ENCODE measurements around the gene KIAA1958.

The KIAA1958 gene

DNA sequence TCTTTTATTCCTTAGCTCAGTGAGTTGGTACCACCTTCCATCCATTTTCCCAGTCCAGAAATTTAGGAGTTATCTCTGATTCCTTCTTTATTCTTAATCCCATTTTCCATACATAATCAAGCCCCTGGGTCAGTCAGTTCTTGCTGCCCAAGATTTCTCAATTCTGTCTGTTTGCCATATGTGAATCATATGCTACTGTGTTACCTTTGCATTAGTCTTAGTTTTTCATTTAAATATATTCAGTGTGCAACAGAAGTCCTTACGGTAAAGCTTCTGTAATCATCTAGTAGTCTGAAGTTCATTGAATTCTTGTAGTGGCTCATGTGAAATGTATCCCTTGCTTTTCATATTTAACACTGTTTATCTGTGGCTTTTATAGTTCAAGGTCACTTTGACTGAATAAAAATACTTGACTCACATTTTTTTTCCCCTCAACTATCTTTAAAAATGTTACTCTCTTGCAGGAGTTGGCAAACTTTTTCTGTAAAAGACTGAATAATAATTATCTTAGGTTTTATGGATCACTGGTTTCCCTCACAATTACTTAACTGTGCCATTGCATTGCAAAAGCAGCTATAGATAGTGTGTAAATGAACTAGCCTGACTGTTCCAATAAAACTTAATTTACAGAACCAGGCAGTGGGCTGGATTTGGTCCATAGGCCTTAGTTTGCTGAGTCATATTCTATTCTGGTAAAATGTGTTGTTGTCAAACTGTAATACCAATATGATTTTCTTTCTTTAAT lies 6.9 kb downstream of the KIAA1958 start:
- H3K9me3 ChIP-seq (ENCODE audit: control insufficient read depth, low read depth, low read length) = peaks cover 12% of the 10 kb centered on the region
- H3K4me3 ChIP-seq (ENCODE audit: low read length) = no peak overlapping the region
- H3K4me1 ChIP-seq (ENCODE audit: control insufficient read depth, low read depth, low read length) = peaks cover 37% of the 10 kb centered on the region
- peaks cover 16% of the 10 kb centered on the region for H3K36me3 ChIP-seq (ENCODE audit: control insufficient read depth, low read depth, low read length)
- H3K9ac ChIP-seq (ENCODE audit: low read length) = no peak overlapping the region
- H3K27me3 ChIP-seq (ENCODE audit: control insufficient read depth, insufficient read depth, low read length) = no peaks in the 10 kb centered on the region
- H3K27ac ChIP-seq (ENCODE audit: low read length) = no peak overlapping the region

- no peak overlapping the region for H3K4me3 ChIP-seq (ENCODE audit: low read length)
- H3K36me3 ChIP-seq (ENCODE audit: control insufficient read depth, low read depth, low read length) = peaks cover 16% of the 10 kb centered on the region
- H3K9ac ChIP-seq (ENCODE audit: low read length) = no peak overlapping the region
- no peaks in the 10 kb centered on the region for H3K27me3 ChIP-seq (ENCODE audit: control insufficient read depth, insufficient read depth, low read length)
- H3K27ac ChIP-seq (ENCODE audit: low read length) = no peak overlapping the region
- H3K9me3 ChIP-seq (ENCODE audit: control insufficient read depth, low read depth, low read length) = peaks cover 12% of the 10 kb centered on the region
- H3K4me1 ChIP-seq (ENCODE audit: control insufficient read depth, low read depth, low read length) = peaks cover 31% of the 10 kb centered on the region
Measured at GRCh38 chr9:112494153-112494552, 7.5 kb downstream of the KIAA1958 start.

DNA sequence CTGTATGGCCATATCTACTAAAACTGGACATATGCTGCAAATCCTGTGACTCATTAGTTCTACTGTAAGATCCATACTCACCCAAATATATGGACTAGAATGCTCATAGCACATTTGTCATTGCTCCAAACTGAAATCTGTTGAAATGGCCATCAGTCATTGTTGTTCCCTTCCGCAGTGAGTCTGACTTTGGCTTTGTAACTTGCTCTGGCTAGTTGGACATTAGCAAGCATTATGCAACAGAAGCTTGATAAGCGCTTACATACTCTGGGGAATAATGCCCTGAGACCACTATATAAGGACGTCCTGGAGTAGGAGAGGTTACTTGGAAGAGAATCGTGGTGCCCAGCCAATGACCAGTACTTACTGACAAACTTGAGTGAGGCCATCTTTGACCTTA lies 9.0 kb downstream of the KIAA1958 start:
- Histone ChIP-seq H3K4me1 (ENCODE audit: control insufficient read depth, low read depth, low read length) (peaks cover 16% of the 10 kb centered on the region), H3K4me3 (ENCODE audit: low read length) (no peak overlapping the region), H3K27ac (ENCODE audit: low read length) (no peak overlapping the region), H3K9ac (ENCODE audit: low read length) (no peak overlapping the region), H3K27me3 (ENCODE audit: control insufficient read depth, insufficient read depth, low read length) (no peaks in the 10 kb centered on the region), H3K9me3 (ENCODE audit: control insufficient read depth, low read depth, low read length) (peaks cover 12% of the 10 kb centered on the region), H3K36me3 (ENCODE audit: control insufficient read depth, low read depth, low read length) (peaks cover 16% of the 10 kb centered on the region)

GRCh38 chr9:112496074-112496722 lies 9.6 kb downstream of the KIAA1958 start:
- Histone ChIP-seq H3K9me3 (ENCODE audit: control insufficient read depth, low read depth, low read length) (peaks cover 12% of the 10 kb centered on the region), H3K36me3 (ENCODE audit: control insufficient read depth, low read depth, low read length) (peaks cover 16% of the 10 kb centered on the region), H3K4me1 (ENCODE audit: control insufficient read depth, low read depth, low read length) (peaks cover 13% of the 10 kb centered on the region), H3K27me3 (ENCODE audit: control insufficient read depth, insufficient read depth, low read length) (no peaks in the 10 kb centered on the region), H3K27ac (ENCODE audit: low read length) (no peak overlapping the region), H3K4me3 (ENCODE audit: low read length) (no peak overlapping the region), H3K9ac (ENCODE audit: low read length) (peak overlapping the region; percentile 7)

DNA sequence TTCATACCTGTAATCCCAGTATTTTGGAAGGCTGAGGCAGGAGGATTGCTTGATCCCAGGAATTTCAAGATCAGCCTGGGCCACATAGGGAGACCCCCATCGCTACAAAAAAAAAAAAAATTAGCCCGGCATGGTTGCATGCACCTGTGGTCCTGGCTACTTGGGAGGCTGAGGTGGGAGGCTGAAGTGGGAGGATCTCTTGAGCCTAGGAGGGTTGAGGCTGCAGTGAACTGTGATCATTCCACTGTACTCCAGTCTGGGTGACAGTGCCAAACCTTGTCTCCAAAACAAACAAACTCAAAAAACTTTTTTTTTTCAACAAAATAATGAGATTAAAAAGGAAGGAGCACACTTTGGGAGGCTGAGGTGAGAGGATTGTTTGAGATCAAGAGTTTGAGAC lies 14.2 kb downstream of the KIAA1958 start:
- H3K36me3 ChIP-seq (ENCODE audit: control insufficient read depth, low read depth, low read length) = no peaks in the 10 kb centered on the region
- H3K27ac ChIP-seq (ENCODE audit: low read length) = no peak overlapping the region
- no peaks in the 10 kb centered on the region for H3K9me3 ChIP-seq (ENCODE audit: control insufficient read depth, low read depth, low read length)
- H3K4me3 ChIP-seq (ENCODE audit: low read length) = no peak overlapping the region
- H3K27me3 ChIP-seq (ENCODE audit: control insufficient read depth, insufficient read depth, low read length) = no peaks in the 10 kb centered on the region
- H3K4me1 ChIP-seq (ENCODE audit: control insufficient read depth, low read depth, low read length) = peaks cover 11% of the 10 kb centered on the region
- H3K9ac ChIP-seq (ENCODE audit: low read length) = no peak overlapping the region

DNA sequence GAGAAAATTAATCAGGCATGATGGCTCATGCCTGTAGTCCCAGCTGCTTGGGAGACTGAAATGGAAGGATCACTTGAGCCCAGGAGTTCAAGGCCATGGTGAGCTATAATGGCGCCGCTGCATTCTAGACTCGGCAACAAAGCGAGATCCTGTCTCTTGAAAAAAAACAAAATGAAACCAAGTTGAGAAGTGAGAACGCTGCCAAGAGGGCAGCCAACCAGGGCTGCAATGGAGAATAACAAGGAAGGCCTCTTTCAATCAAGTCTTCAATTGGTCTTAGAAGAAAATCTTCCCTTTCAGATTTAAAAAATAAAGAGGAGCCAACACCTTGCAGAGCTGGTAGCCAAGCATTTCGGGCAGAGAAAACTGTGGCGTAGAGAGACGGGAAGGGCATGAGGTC lies 14.7 kb downstream of the KIAA1958 start:
- Histone ChIP-seq H3K9ac (ENCODE audit: low read length) (no peak overlapping the region), H3K36me3 (ENCODE audit: control insufficient read depth, low read depth, low read length) (no peaks in the 10 kb centered on the region), H3K4me3 (ENCODE audit: low read length) (no peak overlapping the region), H3K27me3 (ENCODE audit: control insufficient read depth, insufficient read depth, low read length) (no peaks in the 10 kb centered on the region), H3K27ac (ENCODE audit: low read length) (no peak overlapping the region), H3K4me1 (ENCODE audit: control insufficient read depth, low read depth, low read length) (peaks cover 9% of the 10 kb centered on the region), H3K9me3 (ENCODE audit: control insufficient read depth, low read depth, low read length) (no peaks in the 10 kb centered on the region)

- no peaks in the 10 kb centered on the region for H3K27me3 ChIP-seq (ENCODE audit: control insufficient read depth, insufficient read depth, low read length)
- peaks cover 5% of the 10 kb centered on the region for H3K4me1 ChIP-seq (ENCODE audit: control insufficient read depth, low read depth, low read length)
- no peak overlapping the region for H3K4me3 ChIP-seq (ENCODE audit: low read length)
- no peak overlapping the region for H3K9ac ChIP-seq (ENCODE audit: low read length)
- H3K9me3 ChIP-seq (ENCODE audit: control insufficient read depth, low read depth, low read length) = no peaks in the 10 kb centered on the region
- no peaks in the 10 kb centered on the region for H3K36me3 ChIP-seq (ENCODE audit: control insufficient read depth, low read depth, low read length)
- no peak overlapping the region for H3K27ac ChIP-seq (ENCODE audit: low read length)
Measured at GRCh38 chr9:112502175-112502946, 15.7 kb downstream of the KIAA1958 start.

DNA sequence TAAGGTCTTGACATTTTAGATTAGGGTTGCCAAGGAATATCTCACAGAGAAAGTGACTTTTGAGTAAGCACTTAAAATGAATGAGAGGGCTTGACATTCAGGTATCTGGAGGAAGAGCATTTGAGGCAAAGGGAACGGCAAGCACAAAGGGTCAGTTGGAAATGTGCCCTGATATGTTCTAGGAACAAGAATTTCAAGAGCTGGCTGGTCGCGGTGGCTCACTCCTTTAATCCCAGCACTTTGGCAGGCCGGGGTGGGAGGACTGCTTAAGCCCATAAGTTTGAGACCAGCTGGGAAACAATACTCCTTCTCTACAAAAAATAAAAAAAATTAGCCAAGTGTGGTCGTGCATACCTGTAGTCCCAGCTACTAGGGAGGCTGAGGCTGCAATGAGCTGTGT lies 16.5 kb downstream of the KIAA1958 start:
- H3K4me1 ChIP-seq (ENCODE audit: control insufficient read depth, low read depth, low read length) = peaks cover 5% of the 10 kb centered on the region
- H3K27me3 ChIP-seq (ENCODE audit: control insufficient read depth, insufficient read depth, low read length) = no peaks in the 10 kb centered on the region
- H3K9ac ChIP-seq (ENCODE audit: low read length) = no peak overlapping the region
- H3K9me3 ChIP-seq (ENCODE audit: control insufficient read depth, low read depth, low read length) = no peaks in the 10 kb centered on the region
- no peak overlapping the region for H3K27ac ChIP-seq (ENCODE audit: low read length)
- no peaks in the 10 kb centered on the region for H3K36me3 ChIP-seq (ENCODE audit: control insufficient read depth, low read depth, low read length)
- no peak overlapping the region for H3K4me3 ChIP-seq (ENCODE audit: low read length)

DNA sequence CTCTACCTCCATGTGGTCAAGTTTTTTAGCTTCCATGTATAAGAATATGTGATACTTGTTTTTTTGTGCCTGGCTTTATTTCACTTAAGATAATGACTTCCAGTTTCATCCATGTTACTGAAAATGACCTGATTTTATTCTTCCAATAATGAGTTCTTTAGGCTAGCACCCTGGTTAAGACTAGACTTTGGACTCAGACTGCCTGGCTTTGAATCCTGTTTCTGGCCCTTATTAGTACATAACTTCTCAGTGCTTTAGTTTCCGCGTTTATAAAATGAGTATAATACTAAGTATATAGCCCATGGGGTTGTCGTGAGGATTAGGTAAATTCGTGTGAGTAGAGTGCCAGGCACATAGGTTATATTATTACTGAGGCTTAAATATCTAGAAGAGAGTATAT lies 18.5 kb downstream of the KIAA1958 start:
- Histone ChIP-seq H3K27me3 (ENCODE audit: control insufficient read depth, insufficient read depth, low read length) (no peaks in the 10 kb centered on the region), H3K9me3 (ENCODE audit: control insufficient read depth, low read depth, low read length) (no peaks in the 10 kb centered on the region), H3K27ac (ENCODE audit: low read length) (no peak overlapping the region), H3K9ac (ENCODE audit: low read length) (no peak overlapping the region), H3K4me3 (ENCODE audit: low read length) (no peak overlapping the region), H3K4me1 (ENCODE audit: control insufficient read depth, low read depth, low read length) (peaks cover 13% of the 10 kb centered on the region), H3K36me3 (ENCODE audit: control insufficient read depth, low read depth, low read length) (no peaks in the 10 kb centered on the region)

DNA sequence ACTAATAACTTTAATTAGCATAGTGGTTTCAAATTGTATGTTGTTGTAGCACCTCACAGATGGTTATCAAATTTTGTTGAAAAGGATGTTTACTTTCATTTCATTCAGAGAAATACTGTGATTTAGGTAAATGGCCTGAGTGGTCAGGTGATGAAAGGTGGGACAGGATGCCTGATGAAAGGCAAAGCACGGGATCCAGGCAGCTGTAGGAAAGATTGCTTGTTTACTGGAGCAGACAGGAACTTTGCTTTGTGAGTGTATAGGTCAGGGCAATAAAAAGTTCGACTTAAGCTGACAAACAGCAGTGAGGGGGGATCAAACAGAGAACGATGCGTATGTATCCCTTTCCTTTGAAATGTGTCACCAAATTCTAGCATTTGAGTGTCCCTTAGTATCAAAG lies 19.0 kb downstream of the KIAA1958 start:
- no peaks in the 10 kb centered on the region for H3K27me3 ChIP-seq (ENCODE audit: control insufficient read depth, insufficient read depth, low read length)
- no peak overlapping the region for H3K4me3 ChIP-seq (ENCODE audit: low read length)
- no peaks in the 10 kb centered on the region for H3K9me3 ChIP-seq (ENCODE audit: control insufficient read depth, low read depth, low read length)
- H3K9ac ChIP-seq (ENCODE audit: low read length) = no peak overlapping the region
- no peaks in the 10 kb centered on the region for H3K36me3 ChIP-seq (ENCODE audit: control insufficient read depth, low read depth, low read length)
- H3K4me1 ChIP-seq (ENCODE audit: control insufficient read depth, low read depth, low read length) = peaks cover 16% of the 10 kb centered on the region
- no peak overlapping the region for H3K27ac ChIP-seq (ENCODE audit: low read length)

DNA sequence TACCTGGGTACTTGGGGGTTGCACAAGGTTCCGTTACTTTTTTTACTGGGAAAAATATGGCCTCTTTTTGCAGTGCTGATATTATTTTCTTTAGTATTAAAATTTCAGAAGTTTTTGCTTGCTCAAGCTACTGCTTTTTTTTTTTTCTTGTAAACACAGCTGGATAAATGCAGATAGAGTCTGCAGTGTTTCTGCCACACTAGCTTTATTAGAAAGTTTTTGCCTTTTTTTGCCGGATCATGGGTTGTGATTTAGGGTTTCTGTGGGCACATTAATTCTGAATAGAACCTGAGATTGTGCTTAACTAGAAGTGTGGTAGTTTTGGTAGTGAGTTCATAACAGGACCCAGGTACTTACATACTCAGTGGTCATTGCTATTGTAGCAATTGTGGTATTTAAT lies 19.9 kb downstream of the KIAA1958 start:
- no peak overlapping the region for H3K9ac ChIP-seq (ENCODE audit: low read length)
- no peak overlapping the region for H3K4me3 ChIP-seq (ENCODE audit: low read length)
- H3K27ac ChIP-seq (ENCODE audit: low read length) = no peak overlapping the region
- no peaks in the 10 kb centered on the region for H3K27me3 ChIP-seq (ENCODE audit: control insufficient read depth, insufficient read depth, low read length)
- no peaks in the 10 kb centered on the region for H3K9me3 ChIP-seq (ENCODE audit: control insufficient read depth, low read depth, low read length)
- peaks cover 16% of the 10 kb centered on the region for H3K4me1 ChIP-seq (ENCODE audit: control insufficient read depth, low read depth, low read length)
- no peaks in the 10 kb centered on the region for H3K36me3 ChIP-seq (ENCODE audit: control insufficient read depth, low read depth, low read length)

Measured in iPS-18a (cell line).